T-helper 17 cell (primary cell): ENCODE measurements around the gene CRMP1. TPM values are rescaled to one million over a fixed set of nuclear protein-coding genes. Genes with fewer than 3 reads are reported as not detected.
"Not testable (repeated sequence)": the region's sequence is repeated elsewhere in the genome, so short reads cannot be mapped to it uniquely, and the experiment has no call there.

ENCODE experiments used
- ATAC-seq: fragments of 150-1000 bp; cut with Tn5 transposase; 2 replicates; pipeline ENCODE4 v1.10.0; 2021; ENCODE audit warnings: mild to moderate bottlenecking, moderate library complexity
- DNase-seq, 3 donors: peaks; one replicate each; pipeline versions ENCODE4 v3.0.0 to v3.0.0-alpha.2; 2020 to 2021
- H3K9me3 ChIP-seq: one replicate; pipeline ENCODE4 v1.7.0; 2013; ENCODE audit warnings: low read length, mild to moderate bottlenecking; ENCODE audit not compliant: control insufficient read depth, poor library complexity, severe bottlenecking
- H3K27ac Mint-ChIP-seq: one replicate; pipeline ENCODE4 v1.8.0; 2022; ENCODE audit warnings: mild to moderate bottlenecking, moderate library complexity, mixed read lengths
- H3K27me3 Mint-ChIP-seq: one replicate; pipeline ENCODE4 v1.8.0; 2022; ENCODE audit warnings: mixed read lengths
- H3K36me3 Mint-ChIP-seq: one replicate; pipeline ENCODE4 v1.8.0; 2022; ENCODE audit warnings: low read depth, mixed read lengths
- H3K4me1 Mint-ChIP-seq: one replicate; pipeline ENCODE4 v1.8.0; 2022; ENCODE audit warnings: mild to moderate bottlenecking, mixed read lengths
- H3K4me3 Mint-ChIP-seq: one replicate; pipeline ENCODE4 v1.8.0; 2022; ENCODE audit warnings: mild to moderate bottlenecking, moderate library complexity, mixed read lengths
- total RNA-seq, 4 donors: library from RNA in 2 of 4; stranded (reverse) in 2 of 4; gene quantifications; one replicate each; pipeline ENCODE4 v1.2.3 and lab custom pipeline; 2022 to 2026

The CRMP1 gene
- total RNA-seq, 2 donors from 2014 or later: not detected

GRCh38 chr4:5874811-5875449 lies 18.0 kb downstream of the CRMP1 start:
- H3K9me3 ChIP-seq: no peaks in the 10 kb centered on the region
- Mint-ChIP-seq H3K4me1 (peaks cover 2% of the 10 kb centered on the region), H3K27me3 (peaks cover 19% of the 10 kb centered on the region)

GRCh38 chr4:5870701-5871100 lies 22.2 kb downstream of the CRMP1 start:
- H3K9me3 ChIP-seq: no peaks in the 10 kb centered on the region
- DNase-seq: no peak
- H3K36me3 Mint-ChIP-seq: no peaks in the 10 kb centered on the region
- peaks cover 35% of the 10 kb centered on the region for H3K27me3 Mint-ChIP-seq
- ATAC-seq: no peak
- H3K4me3 Mint-ChIP-seq: no peak overlapping the region
- peaks cover 14% of the 10 kb centered on the region for H3K4me1 Mint-ChIP-seq
- H3K27ac Mint-ChIP-seq: no peak overlapping the region

More at GRCh38 chr4:5874811-5875449, 18.0 kb downstream of the CRMP1 start:
- Mint-ChIP-seq H3K36me3 (no peaks in the 10 kb centered on the region), H3K27ac (no peak overlapping the region), H3K4me3 (no peak overlapping the region)
- ATAC-seq (no peak), DNase-seq (no peak)

- ATAC-seq (no peak), DNase-seq (no peak)
- Mint-ChIP-seq H3K4me3 (no peak overlapping the region), H3K4me1 (peaks cover 14% of the 10 kb centered on the region), H3K36me3 (no peaks in the 10 kb centered on the region), H3K27me3 (peaks cover 35% of the 10 kb centered on the region), H3K27ac (no peak overlapping the region)
- no peaks in the 10 kb centered on the region for H3K9me3 ChIP-seq
These were observed 22.8 kb downstream of the CRMP1 start for GRCh38 chr4:5869966-5870619.

GRCh38 chr4:5867866-5868265 lies 25.0 kb downstream of the CRMP1 start:
- Mint-ChIP-seq H3K27me3 (peaks cover 35% of the 10 kb centered on the region), H3K4me3 (no peak overlapping the region), H3K4me1 (peaks cover 20% of the 10 kb centered on the region), H3K36me3 (no peaks in the 10 kb centered on the region), H3K27ac (no peak overlapping the region)
- no peak for ATAC-seq
- H3K9me3 ChIP-seq: no peaks in the 10 kb centered on the region
- DNase-seq: no peak

GRCh38 chr4:5866841-5867813 lies 25.8 kb downstream of the CRMP1 start:
- DNase-seq: no peak
- H3K4me1 Mint-ChIP-seq: peaks cover 20% of the 10 kb centered on the region
- H3K27me3 Mint-ChIP-seq: peaks cover 35% of the 10 kb centered on the region

GRCh38 chr4:5865896-5866599 lies 26.8 kb downstream of the CRMP1 start:
- H3K27me3 Mint-ChIP-seq: peaks cover 26% of the 10 kb centered on the region
- no peak for ATAC-seq
- peak overlapping the region; percentile 16 for H3K27ac Mint-ChIP-seq
- no peaks in the 10 kb centered on the region for H3K9me3 ChIP-seq
- H3K36me3 Mint-ChIP-seq: no peaks in the 10 kb centered on the region
- peak overlapping the region; percentile 21 for H3K4me3 Mint-ChIP-seq
- H3K4me1 Mint-ChIP-seq: peaks cover 20% of the 10 kb centered on the region
- DNase-seq: no peak

More at GRCh38 chr4:5866841-5867813, 25.8 kb downstream of the CRMP1 start:
- H3K4me3 Mint-ChIP-seq: peak overlapping the region; percentile 52
- peak overlapping the region; percentile 89 for H3K27ac Mint-ChIP-seq
- ATAC-seq: no peak
- H3K9me3 ChIP-seq: no peaks in the 10 kb centered on the region
- no peaks in the 10 kb centered on the region for H3K36me3 Mint-ChIP-seq

GRCh38 chr4:5863461-5864113 lies 29.3 kb downstream of the CRMP1 start:
- no peaks in the 10 kb centered on the region for H3K9me3 ChIP-seq
- peaks cover 10% of the 10 kb centered on the region for H3K27me3 Mint-ChIP-seq
- ATAC-seq: no peak
- no peak overlapping the region for H3K4me3 Mint-ChIP-seq
- peaks cover 19% of the 10 kb centered on the region for H3K4me1 Mint-ChIP-seq
- H3K27ac Mint-ChIP-seq: no peak overlapping the region
- H3K36me3 Mint-ChIP-seq: no peaks in the 10 kb centered on the region
- no peak for DNase-seq

GRCh38 chr4:5858020-5858769 lies 34.7 kb downstream of the CRMP1 start:
- no peaks in the 10 kb centered on the region for H3K9me3 ChIP-seq
- Mint-ChIP-seq H3K27ac (no peak overlapping the region), H3K27me3 (no peaks in the 10 kb centered on the region), H3K36me3 (no peaks in the 10 kb centered on the region), H3K4me1 (no peaks in the 10 kb centered on the region), H3K4me3 (no peak overlapping the region)
- DNase-seq (no peak), ATAC-seq (no peak)

- Mint-ChIP-seq H3K36me3 (no peaks in the 10 kb centered on the region), H3K4me1 (no peaks in the 10 kb centered on the region), H3K4me3 (no peak overlapping the region), H3K27ac (no peak overlapping the region), H3K27me3 (no peaks in the 10 kb centered on the region)
- H3K9me3 ChIP-seq: no peaks in the 10 kb centered on the region
- no peak for ATAC-seq
- no peak for DNase-seq
These were observed 35.7 kb downstream of the CRMP1 start for GRCh38 chr4:5857199-5857598.

GRCh38 chr4:5856362-5856761 lies 36.5 kb downstream of the CRMP1 start:
- not testable (repeated sequence) for H3K4me1 Mint-ChIP-seq, ATAC-seq, H3K27ac Mint-ChIP-seq, H3K9me3 ChIP-seq, DNase-seq, H3K27me3 Mint-ChIP-seq, H3K4me3 Mint-ChIP-seq, H3K36me3 Mint-ChIP-seq

- DNase-seq (no peak), ATAC-seq (no peak)
- Mint-ChIP-seq H3K4me1 (no peaks in the 10 kb centered on the region), H3K27ac (no peak overlapping the region), H3K36me3 (no peaks in the 10 kb centered on the region), H3K4me3 (no peak overlapping the region), H3K27me3 (peaks cover 9% of the 10 kb centered on the region)
- H3K9me3 ChIP-seq: no peaks in the 10 kb centered on the region
These were observed 38.0 kb downstream of the CRMP1 start for GRCh38 chr4:5854929-5855328.
